Measurements from ENCODE around the gene TMEM200B. TPM values are rescaled to one million over a fixed set of nuclear protein-coding genes. Genes with fewer than 3 reads are reported as not detected.

The TMEM200B gene
- polyA plus RNA-seq, 1 experiment: 10.5 TPM

- CTCF ChIA-PET: interaction anchor here (0.6 to 2.7 kb wide), 7 partner anchors 14 to 383 kb away, joined by 3 to 13 read pairs (median 5); partner anchors contain the start of gene SRSF4
- H3K4me3 ChIP-seq (ENCODE audit: low read depth, low read length): no peak overlapping the region
- no peaks in the 10 kb centered on the region for H3K27me3 ChIP-seq (ENCODE audit: control insufficient read depth, insufficient read depth, low read length)
- no peak overlapping the region for H3K27ac ChIP-seq (ENCODE audit: low read depth, low read length)
- POLR2A ChIA-PET: interaction anchor here (0.6 to 0.9 kb wide), 4 partner anchors 12 to 294 kb away, joined by 3 to 6 read pairs (median 4); partner anchors contain the start of gene SRSF4
- TF ChIP-seq CTCF (IDR thresholded peaks at IDR 0.05; ENCODE audit: low read depth, low read length): no peak
- no peaks in the 10 kb centered on the region for H3K9me3 ChIP-seq (ENCODE audit: control insufficient read depth, insufficient read depth, low read length)
- DNase-seq (ENCODE audit: low read depth, low spot score): no peak
Measured at GRCh38 chr1:29167904-29168303, 44.2 kb upstream of the TMEM200B start.

GRCh38 chr1:29166291-29166878 lies 42.7 kb upstream of the TMEM200B start:
- POLR2A ChIA-PET: no interaction called here
- H3K4me3 ChIP-seq (ENCODE audit: low read depth, low read length): no peak overlapping the region
- no peaks in the 10 kb centered on the region for H3K27me3 ChIP-seq (ENCODE audit: control insufficient read depth, insufficient read depth, low read length)
- H3K27ac ChIP-seq (ENCODE audit: low read depth, low read length): no peak overlapping the region
- no peaks in the 10 kb centered on the region for H3K9me3 ChIP-seq (ENCODE audit: control insufficient read depth, insufficient read depth, low read length)
- TF ChIP-seq CTCF (IDR thresholded peaks at IDR 0.05; ENCODE audit: low read depth, low read length): no peak
- CTCF ChIA-PET: interaction anchor here (1.6 to 2.7 kb wide), 3 partner anchors 16 to 42 kb away, joined by 5 to 13 read pairs (median 5); partner anchors contain the start of gene SRSF4
- no peak for DNase-seq (ENCODE audit: low read depth, low spot score)

- no peak overlapping the region for H3K4me3 ChIP-seq (ENCODE audit: low read depth, low read length)
- H3K9me3 ChIP-seq (ENCODE audit: control insufficient read depth, insufficient read depth, low read length): no peaks in the 10 kb centered on the region
- DNase-seq (ENCODE audit: low read depth, low spot score): no peak
- no peak for TF ChIP-seq CTCF (IDR thresholded peaks at IDR 0.05; ENCODE audit: low read depth, low read length)
- no peaks in the 10 kb centered on the region for H3K27me3 ChIP-seq (ENCODE audit: control insufficient read depth, insufficient read depth, low read length)
- H3K27ac ChIP-seq (ENCODE audit: low read depth, low read length): no peak overlapping the region
- ChIA-PET CTCF (interaction anchor here (1.0 to 1.3 kb wide), 2 partner anchors 40 to 283 kb away, joined by 3 to 4 read pairs; no protein-coding TSS in a partner anchor), POLR2A (no interaction called here)
Measured at GRCh38 chr1:29164588-29164987, 40.9 kb upstream of the TMEM200B start.

- Histone ChIP-seq H3K9me3 (ENCODE audit: control insufficient read depth, insufficient read depth, low read length) (no peaks in the 10 kb centered on the region), H3K4me3 (ENCODE audit: low read depth, low read length) (no peak overlapping the region), H3K27ac (ENCODE audit: low read depth, low read length) (no peak overlapping the region), H3K27me3 (ENCODE audit: control insufficient read depth, insufficient read depth, low read length) (no peaks in the 10 kb centered on the region)
- ChIA-PET POLR2A (no interaction called here), CTCF (interaction anchor here (1.7 kb wide), 1 partner anchor 19 kb away, joined by 6 read pairs; the partner anchor contains the start of gene SRSF4)
- no peak for DNase-seq (ENCODE audit: low read depth, low spot score)
- no peak for TF ChIP-seq CTCF (IDR thresholded peaks at IDR 0.05; ENCODE audit: low read depth, low read length)
Measured at GRCh38 chr1:29162476-29163138, 38.9 kb upstream of the TMEM200B start.

GRCh38 chr1:29162025-29162424 lies 38.3 kb upstream of the TMEM200B start:
- H3K9me3 ChIP-seq (ENCODE audit: control insufficient read depth, insufficient read depth, low read length): no peaks in the 10 kb centered on the region
- no peak overlapping the region for H3K27ac ChIP-seq (ENCODE audit: low read depth, low read length)
- no peaks in the 10 kb centered on the region for H3K27me3 ChIP-seq (ENCODE audit: control insufficient read depth, insufficient read depth, low read length)
- no peak overlapping the region for H3K4me3 ChIP-seq (ENCODE audit: low read depth, low read length)
- no peak for TF ChIP-seq CTCF (IDR thresholded peaks at IDR 0.05; ENCODE audit: low read depth, low read length)
- ChIA-PET CTCF (interaction anchor here (1.7 kb wide), 1 partner anchor 20 kb away, joined by 6 read pairs; the partner anchor contains the start of gene SRSF4), POLR2A (no interaction called here)
- DNase-seq (ENCODE audit: low read depth, low spot score): no peak
